Anterior cingulate cortex (tissue), 58 donors: Measurements from ENCODE around the gene PLEKHG2.
A peak's percentile ranks its signal among the peaks of the same experiment; 100 is the strongest.
"Not testable (repeated sequence)": the region's sequence is repeated elsewhere in the genome, so short reads cannot be mapped to it uniquely, and the experiment has no call there.

Experiments
- DNase-seq, 58 donors: peaks; one replicate each; lab custom pipeline; 2025; lab: John Stamatoyannopoulos, UW

PLEKHG2 gene, protein sequence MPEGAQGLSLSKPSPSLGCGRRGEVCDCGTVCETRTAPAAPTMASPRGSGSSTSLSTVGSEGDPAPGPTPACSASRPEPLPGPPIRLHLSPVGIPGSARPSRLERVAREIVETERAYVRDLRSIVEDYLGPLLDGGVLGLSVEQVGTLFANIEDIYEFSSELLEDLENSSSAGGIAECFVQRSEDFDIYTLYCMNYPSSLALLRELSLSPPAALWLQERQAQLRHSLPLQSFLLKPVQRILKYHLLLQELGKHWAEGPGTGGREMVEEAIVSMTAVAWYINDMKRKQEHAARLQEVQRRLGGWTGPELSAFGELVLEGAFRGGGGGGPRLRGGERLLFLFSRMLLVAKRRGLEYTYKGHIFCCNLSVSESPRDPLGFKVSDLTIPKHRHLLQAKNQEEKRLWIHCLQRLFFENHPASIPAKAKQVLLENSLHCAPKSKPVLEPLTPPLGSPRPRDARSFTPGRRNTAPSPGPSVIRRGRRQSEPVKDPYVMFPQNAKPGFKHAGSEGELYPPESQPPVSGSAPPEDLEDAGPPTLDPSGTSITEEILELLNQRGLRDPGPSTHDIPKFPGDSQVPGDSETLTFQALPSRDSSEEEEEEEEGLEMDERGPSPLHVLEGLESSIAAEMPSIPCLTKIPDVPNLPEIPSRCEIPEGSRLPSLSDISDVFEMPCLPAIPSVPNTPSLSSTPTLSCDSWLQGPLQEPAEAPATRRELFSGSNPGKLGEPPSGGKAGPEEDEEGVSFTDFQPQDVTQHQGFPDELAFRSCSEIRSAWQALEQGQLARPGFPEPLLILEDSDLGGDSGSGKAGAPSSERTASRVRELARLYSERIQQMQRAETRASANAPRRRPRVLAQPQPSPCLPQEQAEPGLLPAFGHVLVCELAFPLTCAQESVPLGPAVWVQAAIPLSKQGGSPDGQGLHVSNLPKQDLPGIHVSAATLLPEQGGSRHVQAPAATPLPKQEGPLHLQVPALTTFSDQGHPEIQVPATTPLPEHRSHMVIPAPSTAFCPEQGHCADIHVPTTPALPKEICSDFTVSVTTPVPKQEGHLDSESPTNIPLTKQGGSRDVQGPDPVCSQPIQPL (N-terminal part only)

DNA sequence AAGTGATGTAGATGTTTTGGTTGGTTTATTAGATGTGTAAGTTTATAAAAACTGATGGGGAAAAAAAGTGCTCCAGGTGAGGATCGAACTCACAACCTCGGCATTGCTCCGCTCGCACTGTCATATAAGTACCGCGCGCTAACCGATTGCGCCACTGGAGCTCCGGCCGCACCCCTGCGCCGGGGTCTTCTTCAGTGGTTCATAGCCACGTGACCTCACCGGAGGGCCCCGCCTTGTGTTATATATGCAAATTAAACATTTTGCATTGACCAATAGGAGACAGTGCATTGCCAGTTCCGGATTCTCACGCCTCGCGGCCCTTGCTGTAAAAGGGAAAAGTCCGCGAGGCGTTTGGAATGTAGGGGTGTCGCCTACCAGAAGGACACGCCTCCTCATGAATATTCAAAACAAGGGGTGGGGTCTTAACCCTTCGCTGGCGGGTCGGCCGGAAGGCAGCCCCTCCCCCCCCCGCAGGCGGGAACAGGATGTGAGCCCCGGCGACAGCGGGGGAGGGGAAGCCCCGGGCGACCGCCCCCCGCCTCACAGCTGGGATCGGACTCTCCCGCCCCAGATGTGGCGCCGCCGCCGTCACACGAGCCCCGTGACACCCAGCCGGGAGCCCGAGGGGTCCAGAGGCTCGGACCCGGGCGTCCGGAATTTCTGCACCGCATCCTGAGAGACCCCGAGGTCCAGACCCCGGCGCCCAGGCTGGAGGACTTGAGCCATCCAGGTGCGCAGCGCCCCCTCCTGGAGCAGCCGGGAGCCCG, at the start of gene PLEKHG2:
TSS of gene PLEKHG2 (plus strand) at position 570 of the 767 bp plus-strand sequence. CDS start 1,418 bp downstream, outside the sequence.
- DNase-seq = peak; percentile 47 to 98 (median 92)

DNA sequence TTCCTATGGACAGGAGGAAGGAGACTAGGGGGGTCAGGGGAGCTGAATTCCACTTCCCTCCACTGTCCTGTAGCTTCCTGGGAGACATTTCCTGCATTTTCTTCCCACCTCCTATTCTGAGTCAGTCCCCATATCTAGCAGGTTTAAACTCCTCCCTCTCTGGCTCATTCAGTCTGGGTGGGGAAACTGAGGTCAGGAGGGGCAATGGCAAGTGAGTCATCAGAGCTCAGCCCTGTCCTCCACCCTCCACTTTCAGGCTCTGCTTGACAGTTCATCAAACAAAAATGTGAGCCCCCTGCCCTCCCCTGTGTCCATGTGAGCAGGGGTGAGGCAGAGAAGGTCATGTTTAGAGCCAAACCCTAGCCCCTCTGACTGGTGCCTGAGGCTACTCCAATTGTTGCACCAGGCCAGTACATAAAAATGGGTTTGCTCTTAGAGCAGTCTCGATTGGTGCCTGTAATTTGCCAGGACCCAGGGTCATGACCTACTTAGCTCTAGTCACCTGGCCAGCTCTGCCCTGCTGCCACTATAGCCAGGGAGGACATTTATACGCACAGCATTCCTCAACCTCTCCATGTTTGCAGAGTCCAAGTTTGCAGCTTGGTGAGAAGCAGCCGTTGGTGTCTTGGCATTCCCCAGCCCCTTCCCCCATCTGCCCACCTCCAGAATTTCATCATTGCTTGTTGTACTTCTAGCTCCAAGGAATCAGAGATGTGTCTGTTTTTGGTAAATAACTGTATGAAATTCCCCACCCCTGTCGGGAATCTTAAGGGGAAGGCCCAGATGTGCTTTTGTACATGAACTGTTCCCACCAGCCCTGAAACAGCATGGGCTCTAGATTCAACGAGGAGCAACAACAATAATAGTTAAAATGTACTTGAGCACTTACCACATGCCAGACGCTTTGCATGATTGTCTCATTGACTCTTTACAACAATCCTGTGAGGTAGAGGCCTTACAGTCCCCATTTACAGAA, 49.5 kb upstream of the PLEKHG2 start:
- DNase-seq = no peak

DNA sequence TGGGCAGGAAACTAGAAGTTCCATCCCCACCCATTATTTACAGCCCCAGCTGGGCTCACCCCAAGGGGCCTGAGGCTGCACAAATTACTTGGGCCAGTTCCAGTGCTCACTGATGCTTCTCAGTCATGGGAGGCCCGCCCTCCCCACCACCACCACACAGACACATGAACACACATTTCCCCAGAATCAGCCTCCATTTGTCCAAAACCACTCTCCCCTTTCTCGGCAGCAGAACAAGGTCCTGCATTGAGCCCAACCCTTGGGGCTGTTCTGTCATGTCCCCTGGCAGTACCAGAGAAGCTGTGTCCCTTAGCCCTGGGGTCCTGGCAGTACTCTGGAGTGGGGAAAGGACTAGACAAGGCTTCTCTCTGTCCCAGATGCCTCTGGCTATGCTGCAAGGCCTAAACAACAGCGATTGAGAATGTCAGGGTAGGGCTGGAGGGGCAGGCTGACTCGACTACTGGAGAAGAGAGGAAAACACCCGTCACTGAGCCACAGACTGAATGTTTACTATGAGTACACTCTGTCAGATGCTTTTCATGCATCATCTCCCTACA, 48.5 kb upstream of the PLEKHG2 start:
- peak in 55 of 58 donors; percentile 8 to 98 (median 74) for DNase-seq

DNA sequence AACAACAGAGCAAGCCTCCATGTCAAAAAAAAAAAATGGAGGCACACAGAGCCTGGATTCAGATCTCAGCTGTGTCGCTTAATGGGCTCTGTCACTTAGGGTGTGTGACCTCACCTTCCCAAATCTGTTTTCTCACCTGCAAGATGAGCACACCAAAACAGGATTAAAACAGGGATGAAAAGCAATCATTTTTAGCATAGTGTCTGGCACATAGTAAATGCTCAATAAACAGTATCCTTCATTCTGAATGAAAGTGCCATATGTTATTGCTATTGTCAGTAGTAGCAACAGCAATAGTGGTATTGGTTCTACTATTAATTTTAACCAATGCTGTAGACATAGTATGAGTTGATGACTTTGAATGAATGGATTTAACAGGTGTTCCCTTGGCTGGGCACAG, 46.9 kb upstream of the PLEKHG2 start:
- DNase-seq = no peak

DNA sequence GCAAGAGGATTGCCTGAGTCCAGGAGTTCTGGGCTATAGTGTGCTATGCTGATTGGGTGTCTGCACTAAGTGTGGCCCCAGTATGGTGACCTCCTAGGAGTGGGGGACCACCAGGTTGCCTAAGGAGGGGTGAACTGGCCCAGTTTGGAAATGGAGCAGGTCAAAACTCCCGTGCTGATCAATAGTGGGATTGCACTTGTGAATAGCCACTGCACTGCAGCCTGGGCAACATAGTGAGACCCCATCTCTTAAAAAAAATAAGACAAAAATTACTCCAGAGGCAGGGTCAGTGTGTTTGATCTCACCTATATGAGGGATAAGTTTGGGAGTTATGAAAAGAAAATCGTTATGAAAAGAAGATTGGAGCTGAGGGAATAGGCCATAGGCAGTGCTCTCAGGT, 43.3 kb upstream of the PLEKHG2 start:
- DNase-seq = no peak

DNA sequence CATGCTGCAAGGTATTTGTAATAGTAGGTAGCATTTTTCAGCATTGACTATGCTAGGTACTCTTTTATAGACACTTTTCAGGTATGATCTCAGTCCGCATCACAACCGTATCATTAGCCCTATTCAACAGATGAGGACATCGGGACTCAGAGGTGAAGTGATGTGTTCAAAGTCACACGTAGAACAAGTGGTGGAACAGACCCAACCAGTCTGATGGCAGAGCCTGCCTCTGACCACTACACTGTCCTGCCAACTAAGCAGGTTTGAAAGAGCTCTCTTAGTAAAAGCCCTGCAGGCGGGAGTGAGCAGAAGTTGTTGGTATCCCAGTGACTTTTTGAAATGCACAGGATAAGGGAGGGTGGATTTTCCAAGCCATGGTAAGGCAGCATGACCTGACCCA, 41.7 kb upstream of the PLEKHG2 start:
- no peak for DNase-seq

DNA sequence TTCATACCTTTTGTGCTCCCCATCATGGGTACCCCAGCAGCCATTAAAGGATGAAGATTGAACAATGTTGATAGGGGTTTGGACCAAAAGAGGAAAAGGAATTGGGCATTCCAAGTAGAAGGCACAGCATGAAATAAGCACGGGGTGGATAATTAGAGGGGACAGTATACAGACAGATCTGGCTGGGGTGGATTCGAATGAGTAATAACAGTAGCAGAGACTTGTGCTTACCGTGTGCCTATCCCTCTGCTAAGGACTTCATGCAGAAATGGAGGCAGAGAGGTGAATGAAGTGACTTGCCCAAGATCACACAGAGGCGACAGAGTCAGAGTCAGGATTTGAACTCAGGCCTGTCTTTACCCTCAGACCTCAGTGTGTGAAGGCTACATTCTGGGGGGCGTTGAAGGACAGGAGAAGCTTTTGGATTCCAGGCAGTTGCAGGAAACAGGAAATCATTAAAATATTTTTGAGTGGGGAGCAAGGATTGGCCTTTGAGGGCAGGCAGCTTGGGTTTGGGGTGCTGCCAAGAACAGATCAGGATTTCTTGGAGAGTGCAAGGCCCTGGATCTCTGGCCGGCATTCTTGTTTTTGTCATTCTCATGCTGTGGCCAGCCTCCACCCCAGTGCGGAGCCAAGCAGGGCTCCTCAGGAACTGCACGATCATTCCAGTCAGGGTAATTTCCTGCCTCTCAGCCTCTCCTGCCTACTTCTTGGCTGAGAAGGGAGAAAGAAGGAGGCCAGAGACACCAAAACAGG, 40.2 kb upstream of the PLEKHG2 start:
- DNase-seq = peak in 49 of 58 donors; percentile 6 to 84 (median 55)

DNA sequence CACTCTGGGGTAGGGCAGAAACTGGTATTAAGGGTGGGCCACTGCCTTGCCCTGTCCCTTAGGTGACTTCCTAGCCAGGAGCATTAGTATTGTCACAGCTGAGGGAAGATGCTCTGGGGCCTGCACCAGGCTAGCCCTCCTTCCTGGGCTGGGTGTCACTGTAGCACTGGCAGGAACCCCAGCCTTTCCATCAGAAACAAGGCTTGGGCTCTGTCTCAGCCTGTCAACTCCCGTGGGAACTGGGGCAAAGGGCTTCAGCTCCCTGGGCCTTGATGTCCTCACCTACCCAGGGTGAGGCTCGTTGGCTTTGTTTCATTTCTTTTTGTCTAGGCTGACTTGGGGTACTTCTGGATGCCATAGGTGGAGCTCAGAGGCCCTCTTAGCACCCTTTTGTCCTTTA, 39.5 kb upstream of the PLEKHG2 start:
- DNase-seq = peak in 6 of 58 donors; percentile 11 to 50 (median 42)

DNA sequence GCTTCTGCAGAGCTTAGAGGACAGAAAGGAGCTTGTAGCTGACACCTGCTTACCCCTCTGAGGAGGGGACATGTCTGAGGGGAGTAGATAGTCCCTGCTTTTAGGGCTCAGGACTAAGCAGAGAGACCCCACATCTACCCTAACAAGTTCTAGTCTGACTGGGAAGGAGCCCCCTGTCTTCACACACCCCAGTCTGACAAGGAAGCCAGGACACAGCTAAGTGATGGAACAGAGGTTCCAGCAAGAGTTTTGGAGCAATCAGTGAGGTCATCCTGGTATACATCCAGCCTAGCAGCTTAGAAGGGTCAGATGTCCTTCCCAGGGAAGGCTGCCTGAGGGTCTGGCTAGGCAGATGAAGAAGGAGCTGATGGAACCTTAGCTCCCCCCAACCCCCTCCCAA, 36.5 kb upstream of the PLEKHG2 start:
- DNase-seq = no peak

DNA sequence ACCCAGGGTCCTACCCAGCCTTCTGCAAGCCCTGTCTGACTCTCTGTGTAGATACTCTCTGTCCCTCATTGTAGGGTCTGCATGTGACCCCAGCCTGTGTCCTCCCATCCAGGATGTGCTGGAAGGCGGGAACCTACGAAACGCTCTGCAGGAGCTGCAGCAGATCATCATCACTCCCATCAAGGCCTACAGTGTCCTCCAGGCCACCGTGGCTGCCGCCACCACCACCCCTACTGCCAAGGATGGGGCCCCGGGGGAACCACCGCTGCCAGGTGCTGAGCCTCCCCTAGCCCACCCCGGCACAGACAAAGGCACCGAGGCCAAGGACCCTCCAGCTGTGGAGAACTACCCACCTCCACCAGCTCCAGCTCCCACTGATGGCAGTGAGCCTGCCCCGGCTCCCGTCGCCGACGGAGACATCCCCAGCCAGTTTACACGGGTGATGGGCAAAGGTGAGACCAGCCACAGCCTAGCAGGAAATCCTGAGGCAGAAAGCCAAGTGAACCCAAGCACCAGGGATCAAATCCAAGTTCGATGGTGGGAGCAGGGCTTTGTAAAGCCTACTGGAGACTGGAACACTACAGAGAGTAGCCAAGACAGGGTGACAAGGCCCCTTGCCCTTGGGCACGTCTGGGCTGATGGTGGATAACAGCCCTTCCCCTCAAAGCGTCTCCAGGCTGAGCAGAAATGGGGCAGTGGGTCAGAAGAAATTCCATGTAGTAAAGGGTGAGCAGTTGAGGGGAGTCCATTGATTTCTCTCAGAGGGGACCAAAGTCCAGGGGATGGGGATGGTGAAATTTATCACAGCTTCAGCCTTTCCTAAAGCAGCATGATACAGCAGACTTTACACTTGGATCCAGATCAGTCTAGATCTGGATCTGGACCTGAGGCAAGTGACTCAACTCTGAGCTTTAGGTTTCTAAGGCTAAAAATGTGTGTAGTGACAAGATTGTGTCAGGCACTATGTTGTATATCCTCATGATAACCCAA, 34.8 kb upstream of the PLEKHG2 start:
- no peak for DNase-seq

DNA sequence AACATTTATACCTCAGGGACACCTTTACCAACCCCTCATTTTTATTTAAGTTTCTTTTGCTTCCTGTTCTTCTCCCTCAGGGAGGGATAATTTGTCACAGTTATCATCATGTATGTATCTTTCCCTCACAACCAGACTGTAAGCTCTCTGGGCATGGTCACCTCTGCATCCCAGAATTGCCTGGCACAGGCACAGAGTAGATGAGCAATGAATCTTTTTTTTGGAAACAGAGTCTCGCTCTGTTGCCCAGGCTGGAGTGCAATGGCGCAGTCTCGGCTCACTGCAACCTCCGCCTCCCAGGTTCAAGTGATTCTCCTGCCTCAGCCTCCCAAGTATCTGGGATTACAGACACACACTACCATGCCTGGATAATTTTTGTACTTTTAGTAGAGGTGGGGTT, 33.1 kb upstream of the PLEKHG2 start:
- not testable (repeated sequence) for DNase-seq

DNA sequence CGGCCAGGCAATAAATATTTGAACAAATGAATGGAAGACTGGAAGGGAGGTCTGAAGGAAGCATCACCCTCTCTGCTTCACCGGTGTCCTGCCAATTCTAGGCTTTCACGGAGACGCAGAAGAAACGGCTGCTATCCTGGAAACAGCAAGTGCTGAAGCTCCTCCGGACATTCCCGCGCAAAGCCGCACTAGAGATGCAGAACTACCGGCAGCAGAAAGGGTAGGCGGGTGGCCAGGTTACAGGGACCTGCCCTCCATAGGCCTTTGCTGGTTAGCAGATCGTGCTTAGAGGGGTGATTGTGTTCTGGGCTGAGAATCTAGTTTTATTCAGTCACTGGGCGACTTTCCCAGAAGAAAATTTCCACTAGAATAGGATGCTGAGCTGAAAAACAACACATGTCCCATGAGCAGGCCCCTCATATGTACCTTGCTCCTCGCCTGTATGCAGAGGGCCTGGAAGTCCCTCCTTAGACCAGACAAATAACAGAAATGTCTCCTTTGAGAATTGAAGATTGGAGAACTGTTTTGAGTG, 32.5 kb upstream of the PLEKHG2 start:
- peak in 12 of 58 donors; percentile 5 to 40 (median 23) for DNase-seq

DNA sequence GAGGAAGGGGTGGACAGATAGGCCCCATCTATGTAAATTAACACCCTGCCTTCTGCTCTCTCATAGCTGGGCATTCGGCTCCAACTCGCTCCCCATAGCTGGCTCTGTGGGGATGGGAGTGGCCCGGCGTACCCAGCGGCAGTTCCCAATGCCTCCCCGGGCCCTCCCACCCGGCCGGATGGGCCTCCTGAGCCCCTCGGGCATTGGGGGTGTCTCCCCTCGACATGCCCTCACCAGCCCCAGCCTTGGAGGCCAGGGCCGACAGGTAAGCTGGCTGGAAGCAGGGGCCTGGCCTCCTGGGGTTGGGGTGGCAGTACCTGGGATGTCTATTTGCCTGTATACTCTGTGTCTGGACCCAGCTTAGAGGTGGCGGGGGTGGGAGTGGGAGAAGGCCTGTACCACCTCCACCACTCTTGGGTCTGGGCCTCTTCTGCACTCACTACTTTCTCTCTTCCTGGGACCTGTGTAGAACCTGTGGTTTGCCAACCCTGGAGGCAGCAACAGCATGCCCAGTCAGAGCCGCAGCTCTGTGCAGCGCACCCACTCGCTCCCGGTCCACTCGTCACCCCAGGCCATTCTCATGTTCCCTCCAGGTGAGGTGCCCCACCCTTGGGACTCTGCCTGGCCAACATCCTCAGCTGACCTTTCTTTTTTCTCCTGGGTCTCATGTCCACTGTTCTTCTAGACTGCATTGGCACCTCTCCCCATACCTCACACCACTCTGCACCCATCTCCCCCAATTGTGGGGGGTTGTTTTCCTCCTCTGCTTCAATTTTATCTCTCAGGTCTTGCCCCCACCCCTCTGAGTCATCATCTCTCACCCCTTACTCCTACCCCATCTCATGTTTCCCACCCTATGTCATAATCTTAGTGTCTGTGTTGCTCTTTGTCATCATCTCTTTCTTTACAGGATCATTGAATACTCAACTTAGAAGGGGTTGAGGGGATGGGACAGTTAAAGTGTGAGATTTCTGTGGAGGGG, 31.7 kb upstream of the PLEKHG2 start:
- DNase-seq = no peak

DNA sequence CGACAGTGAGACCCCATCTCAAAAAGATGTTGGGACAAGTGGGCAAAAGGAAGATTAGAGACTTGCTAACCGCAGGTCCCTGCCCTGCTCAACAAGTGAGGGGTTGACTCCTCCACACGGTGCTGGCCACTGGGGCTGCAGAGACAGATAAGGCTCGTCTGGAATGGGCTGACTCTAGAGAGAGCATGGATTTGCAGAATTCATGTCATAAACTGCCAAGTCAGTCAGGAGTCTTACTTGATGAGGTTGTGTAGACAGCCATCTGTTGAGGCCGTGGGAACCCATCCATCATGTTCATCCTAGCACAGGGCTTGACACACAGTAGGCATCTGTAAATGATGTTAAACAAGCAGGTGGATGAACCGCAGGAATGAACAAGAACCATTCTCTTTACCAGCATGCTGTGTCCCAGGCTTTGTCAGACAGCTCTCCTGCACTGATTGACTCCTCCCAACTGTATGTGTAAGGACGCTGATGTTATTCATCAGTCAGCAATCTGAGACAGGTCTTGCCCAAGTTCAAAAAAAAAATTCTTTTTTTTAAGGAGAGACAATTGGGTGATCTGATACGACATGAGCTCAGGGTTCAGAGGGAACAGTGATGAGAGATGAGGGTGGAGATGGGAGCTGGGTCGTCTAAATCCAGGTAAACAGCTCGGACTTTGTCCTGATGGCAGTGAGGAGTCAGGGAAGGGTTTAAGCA, 30.4 kb upstream of the PLEKHG2 start:
- DNase-seq = no peak
